ENCODE measurements around the gene IL36B.
A peak's percentile ranks its signal among the peaks of the same experiment; 100 is the strongest.
"Not testable (repeated sequence)": the region's sequence is repeated elsewhere in the genome, so short reads cannot be mapped to it uniquely, and the experiment has no call there.

Gene IL36B

GRCh38 chr2:113052396-113052917 lies at the start of gene IL36B:
Gene IL36B (minus strand): TSS chr2:113052867.
- H3K4me3 ChIP-seq (ENCODE audit: low read depth, low read length) = no peak within 1 kb of the TSS
- no peak for DNase-seq (ENCODE audit: low read depth)
- no peak for TF ChIP-seq CTCF (IDR thresholded peaks at IDR 0.05; ENCODE audit: insufficient read depth, low read depth, low read length, missing control alignments)

GRCh38 chr2:113102133-113102532 lies 49.5 kb upstream of the IL36B start:
- no peak for TF ChIP-seq CTCF (IDR thresholded peaks at IDR 0.05; ENCODE audit: insufficient read depth, low read depth, low read length, missing control alignments)
- DNase-seq (ENCODE audit: low read depth) = no peak
- H3K4me3 ChIP-seq (ENCODE audit: low read depth, low read length) = no peak overlapping the region

- DNase-seq (ENCODE audit: low read depth) = no peak
- no peak for TF ChIP-seq CTCF (IDR thresholded peaks at IDR 0.05; ENCODE audit: insufficient read depth, low read depth, low read length, missing control alignments)
- H3K4me3 ChIP-seq (ENCODE audit: low read depth, low read length) = no peak overlapping the region
Measured at GRCh38 chr2:113098532-113098931, 45.9 kb upstream of the IL36B start.

- no peak overlapping the region; the same call in 1 of the 2 replicates for H3K4me3 ChIP-seq (ENCODE audit: low read depth, low read length)
- TF ChIP-seq CTCF (IDR thresholded peaks at IDR 0.05; ENCODE audit: insufficient read depth, low read depth, low read length, missing control alignments) = no peak
- peak; percentile 31 for DNase-seq (ENCODE audit: low read depth)
Measured at GRCh38 chr2:113098041-113098440, 45.4 kb upstream of the IL36B start.

- not testable (repeated sequence) for DNase-seq (ENCODE audit: low read depth); H3K4me3 ChIP-seq (ENCODE audit: low read depth, low read length)
Measured at GRCh38 chr2:113096842-113097618, 44.4 kb upstream of the IL36B start.

- not testable (repeated sequence) for DNase-seq (ENCODE audit: low read depth); H3K4me3 ChIP-seq (ENCODE audit: low read depth, low read length)
Measured at GRCh38 chr2:113096306-113096705, 43.6 kb upstream of the IL36B start.

- no peak for DNase-seq (ENCODE audit: low read depth)
- TF ChIP-seq CTCF (IDR thresholded peaks at IDR 0.05; ENCODE audit: insufficient read depth, low read depth, low read length, missing control alignments) = no peak
- H3K4me3 ChIP-seq (ENCODE audit: low read depth, low read length) = no peak overlapping the region
Measured at GRCh38 chr2:113093613-113093977, 40.9 kb upstream of the IL36B start.

Data from GM12865 (cell line).